ENCODE results near the gene CYP8B1. TPM values are rescaled to one million over a fixed set of nuclear protein-coding genes. Genes with fewer than 3 reads are reported as not detected.
A peak's percentile ranks its signal among the peaks of the same experiment; 100 is the strongest.

The CYP8B1 gene
- total and polyA plus RNA-seq, 2 of the 8 experiments (the other 6 are each of a cell fraction or from before 2014, with no cell fraction given), result not detected

DNA sequence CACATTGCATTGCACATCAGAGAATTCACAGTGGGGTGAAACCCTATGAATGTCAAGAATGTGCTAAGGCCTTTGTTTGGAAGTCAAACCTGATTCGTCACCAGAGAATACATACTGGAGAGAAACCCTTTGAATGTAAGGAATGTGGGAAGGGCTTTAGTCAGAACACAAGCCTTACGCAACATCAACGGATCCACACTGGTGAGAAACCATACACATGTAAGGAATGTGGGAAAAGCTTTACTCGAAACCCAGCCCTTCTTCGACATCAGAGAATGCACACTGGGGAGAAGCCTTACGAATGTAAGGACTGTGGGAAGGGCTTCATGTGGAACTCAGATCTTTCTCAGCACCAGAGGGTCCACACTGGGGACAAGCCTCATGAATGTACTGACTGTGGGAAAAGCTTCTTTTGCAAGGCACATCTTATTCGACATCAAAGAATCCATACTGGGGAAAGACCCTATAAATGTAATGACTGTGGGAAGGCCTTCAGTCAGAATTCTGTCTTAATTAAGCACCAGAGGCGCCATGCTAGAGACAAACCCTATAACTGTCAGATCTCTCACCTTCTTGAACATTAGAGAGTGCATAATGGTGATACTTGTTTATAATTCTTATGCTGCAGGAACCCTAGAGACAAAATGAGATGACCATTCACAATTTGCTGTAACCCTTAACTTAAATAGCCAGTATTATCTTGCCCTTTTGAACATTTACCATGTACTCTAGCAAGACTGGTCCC, 39.3 kb upstream of the CYP8B1 start:
- Histone ChIP-seq H2BK120ac (replicated peaks; ENCODE audit: low read depth, low read length) (no peak overlapping the region), H3K23ac (ENCODE audit: insufficient read length) (no peak overlapping the region), H4K5ac (ENCODE audit: insufficient read length, low read depth, low read length) (no peak overlapping the region), H3K36me3 (ENCODE audit: control insufficient read depth in 2 of 4, insufficient read depth in 4 of 4, low read length in 3 of 4) (peaks cover 0 to 7% (median 1%) of the 10 kb centered on the region in 4 experiments; a peak in 2 of 8 replicates), H3K4me1 (replicated peaks in 1 of 4; ENCODE audit: control insufficient read depth in 3 of 4, insufficient read depth in 4 of 4, low read length in 3 of 4) (no peaks in the 10 kb centered on the region), H3K18ac (ENCODE audit: extremely low read depth, low read length) (no peak overlapping the region), H2AFZ (ENCODE audit: low read length) (no peak overlapping the region), H3K27me3 (replicated peaks in 1 of 4; ENCODE audit: control insufficient read depth in 3 of 4, extremely low read depth in 1 of 4, insufficient read depth in 3 of 4, low read length in 3 of 4) (no peaks in the 10 kb centered on the region), H3K79me2 (ENCODE audit: control insufficient read depth in 1 of 2, insufficient read depth in 2 of 2, low read length in 2 of 2) (no peaks in the 10 kb centered on the region), H3K9ac (replicated peaks in 1 of 4; ENCODE audit: extremely low read depth in 1 of 4, low read depth in 3 of 4, low read length in 3 of 4) (no peak overlapping the region), H3K14ac (ENCODE audit: insufficient read length) (no peak overlapping the region), H4K20me1 (replicated peaks in 1 of 2; ENCODE audit: control insufficient read depth in 1 of 2, insufficient read depth in 2 of 2, low read length in 2 of 2) (no peaks in the 10 kb centered on the region), H3K4me3 (ENCODE audit: extremely low read depth in 1 of 4, insufficient read depth in 2 of 4, low read depth in 3 of 4, low read length in 4 of 4) (no peak overlapping the region), H3K27ac (ENCODE audit: low read depth, low read length) (no peak overlapping the region), H3K79me1 (ENCODE audit: low read depth, low read length) (no peaks in the 10 kb centered on the region), H4K8ac (ENCODE audit: extremely low read depth, insufficient read depth, low read length) (no peak overlapping the region), H2BK15ac (ENCODE audit: low read length) (no peak overlapping the region), H2BK12ac (ENCODE audit: low read depth, low read length) (no peak overlapping the region), H4K91ac (replicated peaks; ENCODE audit: insufficient read length, low read length) (no peak overlapping the region), H3K9me3 (ENCODE audit: insufficient read depth in 2 of 2, low read depth in 1 of 2, low read length in 1 of 2) (peaks cover 39 to 57% of the 10 kb centered on the region in 2 experiments), H2BK20ac (ENCODE audit: low read length) (no peak overlapping the region), H2AK5ac (ENCODE audit: low read depth, low read length) (no peak overlapping the region), H3K56ac (replicated peaks; ENCODE audit: insufficient read length, low read depth, low read length) (no peak overlapping the region), H3K23me2 (ENCODE audit: low read depth, low read length) (no peaks in the 10 kb centered on the region), H2BK5ac (ENCODE audit: low read depth, low read length) (no peak overlapping the region), H3K4me2 (ENCODE audit: insufficient read depth in 1 of 2, low read depth in 2 of 2, low read length in 2 of 2) (no peak overlapping the region), H3K4ac (replicated peaks; ENCODE audit: insufficient read length, low read depth, low read length) (no peak overlapping the region)
- DNase-seq (ENCODE audit: low read depth in 1 of 2, low spot score in 2 of 2), result no peak
- no peak for FAIRE-seq
- WGBS, 2 experiments (ENCODE audit: extremely low coverage in 1 of 2, insufficient coverage in 1 of 2, insufficient read length in 1 of 2, insufficient replicate concordance in 2 of 2, low coverage in 1 of 2, low lambda C conversion rate in 2 of 2, missing lambda C conversion rate in 1 of 2), result 85% methylated on average over 8 of the region's 8 CpGs; no CpG with 5 or more reads in 1 of the 2 experiments
- ChIA-PET CTCF (ENCODE audit: partially characterized antibody) (no interaction called here), POLR2A (ENCODE audit: partially characterized antibody) (no interaction called here)
- TF ChIP-seq SIRT6 (IDR thresholded peaks at IDR 0.05; ENCODE audit: low read length), result no peak
- TF ChIP-seq TEAD4 (IDR thresholded peaks at IDR 0.05; ENCODE audit: low read depth, low read length), result peak; percentile 68; the same call in 1 of the 2 replicates
- TF ChIP-seq CEBPB (IDR thresholded peaks at IDR 0.05; ENCODE audit: low read depth, low read length), result peak; percentile 88
- TF ChIP-seq GABPA (IDR thresholded peaks at IDR 0.05; ENCODE audit: borderline replicate concordance, insufficient read depth, low read length), result no peak
- TF ChIP-seq YY1 (IDR thresholded peaks at IDR 0.05; ENCODE audit: low read depth, low read length), result no peak

Data from H1 (cell line).